ENCODE results near the gene SARS1.

SARS1 gene

GRCh38 chr1:109256971-109257681, 43.4 kb downstream of the SARS1 start:
- Histone ChIP-seq H3K27ac (peak overlapping the region in 7 of 21 experiments; percentile 4 to 57 (median 30)), H3K4me3 (no peak overlapping the region)

- Histone ChIP-seq H3K4me3 (no peak overlapping the region), H3K27ac (peak overlapping the region in 8 of 21 experiments; percentile 9 to 57 (median 36))
These were observed 44.1 kb downstream of the SARS1 start for GRCh38 chr1:109257682-109258421.

DNA sequence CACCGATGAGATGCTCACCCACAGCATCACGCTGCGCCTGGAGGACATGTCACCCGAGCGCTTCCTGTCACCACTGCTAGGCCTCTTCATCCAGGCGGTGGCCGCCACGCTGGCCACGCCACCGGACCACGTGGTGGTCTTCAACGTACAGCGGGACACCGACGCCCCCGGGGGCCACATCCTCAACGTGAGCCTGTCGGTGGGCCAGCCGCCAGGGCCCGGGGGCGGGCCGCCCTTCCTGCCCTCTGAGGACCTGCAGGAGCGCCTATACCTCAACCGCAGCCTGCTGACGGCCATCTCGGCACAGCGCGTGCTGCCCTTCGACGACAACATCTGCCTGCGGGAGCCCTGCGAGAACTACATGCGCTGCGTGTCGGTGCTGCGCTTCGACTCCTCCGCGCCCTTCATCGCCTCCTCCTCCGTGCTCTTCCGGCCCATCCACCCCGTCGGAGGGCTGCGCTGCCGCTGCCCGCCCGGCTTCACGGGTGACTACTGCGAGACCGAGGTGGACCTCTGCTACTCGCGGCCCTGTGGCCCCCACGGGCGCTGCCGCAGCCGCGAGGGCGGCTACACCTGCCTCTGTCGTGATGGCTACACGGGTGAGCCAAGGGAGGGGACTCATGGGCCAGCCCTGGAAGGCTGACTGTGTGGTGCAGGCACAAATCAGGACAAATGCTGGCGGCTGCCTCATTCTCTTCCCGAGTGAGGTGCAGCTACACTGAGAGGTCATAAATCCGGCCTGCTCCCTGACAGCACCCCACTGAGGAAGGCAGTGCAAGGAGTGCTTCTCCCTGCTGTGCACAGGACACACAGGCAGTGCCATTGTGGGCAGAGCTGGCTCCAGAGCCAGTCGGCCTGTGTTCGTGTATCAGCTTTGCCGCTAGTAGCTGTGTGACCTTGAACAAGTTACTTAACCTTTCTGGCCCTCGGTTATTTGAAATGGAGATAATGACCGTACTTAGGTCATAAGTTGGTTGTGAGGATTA, 45.1 kb downstream of the SARS1 start:
- peak overlapping the region in 3 of 21 experiments; percentile 9 to 57 (median 40) for H3K27ac ChIP-seq
- H3K4me3 ChIP-seq: no peak overlapping the region

GRCh38 chr1:109259674-109260557, 46.2 kb downstream of the SARS1 start:
- Histone ChIP-seq H3K27ac (peak overlapping the region in 1 of 21 experiments; percentile 57), H3K4me3 (no peak overlapping the region)

DNA sequence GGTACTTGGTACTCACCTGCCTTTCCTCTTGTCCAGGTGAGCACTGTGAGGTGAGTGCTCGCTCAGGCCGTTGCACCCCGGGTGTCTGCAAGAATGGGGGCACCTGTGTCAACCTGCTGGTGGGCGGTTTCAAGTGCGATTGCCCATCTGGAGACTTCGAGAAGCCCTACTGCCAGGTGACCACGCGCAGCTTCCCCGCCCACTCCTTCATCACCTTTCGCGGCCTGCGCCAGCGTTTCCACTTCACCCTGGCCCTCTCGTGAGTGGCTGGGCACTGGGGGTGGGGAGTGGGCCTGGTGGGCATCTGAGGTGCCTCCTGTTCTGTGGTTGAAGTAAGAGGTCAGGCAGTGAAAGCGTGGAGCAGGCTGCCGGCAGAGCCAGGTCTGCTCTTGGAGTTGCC, 47.3 kb downstream of the SARS1 start:
- H3K27ac ChIP-seq: no peak overlapping the region

GRCh38 chr1:109261578-109261977, 47.9 kb downstream of the SARS1 start:
- peak overlapping the region in 2 of 21 experiments; percentile 70 to 81 for H3K27ac ChIP-seq
- H3K4me3 ChIP-seq: no peak overlapping the region

More for the DNA sequence above, 47.3 kb downstream of the SARS1 start:
- no peak overlapping the region for H3K4me3 ChIP-seq

DNA sequence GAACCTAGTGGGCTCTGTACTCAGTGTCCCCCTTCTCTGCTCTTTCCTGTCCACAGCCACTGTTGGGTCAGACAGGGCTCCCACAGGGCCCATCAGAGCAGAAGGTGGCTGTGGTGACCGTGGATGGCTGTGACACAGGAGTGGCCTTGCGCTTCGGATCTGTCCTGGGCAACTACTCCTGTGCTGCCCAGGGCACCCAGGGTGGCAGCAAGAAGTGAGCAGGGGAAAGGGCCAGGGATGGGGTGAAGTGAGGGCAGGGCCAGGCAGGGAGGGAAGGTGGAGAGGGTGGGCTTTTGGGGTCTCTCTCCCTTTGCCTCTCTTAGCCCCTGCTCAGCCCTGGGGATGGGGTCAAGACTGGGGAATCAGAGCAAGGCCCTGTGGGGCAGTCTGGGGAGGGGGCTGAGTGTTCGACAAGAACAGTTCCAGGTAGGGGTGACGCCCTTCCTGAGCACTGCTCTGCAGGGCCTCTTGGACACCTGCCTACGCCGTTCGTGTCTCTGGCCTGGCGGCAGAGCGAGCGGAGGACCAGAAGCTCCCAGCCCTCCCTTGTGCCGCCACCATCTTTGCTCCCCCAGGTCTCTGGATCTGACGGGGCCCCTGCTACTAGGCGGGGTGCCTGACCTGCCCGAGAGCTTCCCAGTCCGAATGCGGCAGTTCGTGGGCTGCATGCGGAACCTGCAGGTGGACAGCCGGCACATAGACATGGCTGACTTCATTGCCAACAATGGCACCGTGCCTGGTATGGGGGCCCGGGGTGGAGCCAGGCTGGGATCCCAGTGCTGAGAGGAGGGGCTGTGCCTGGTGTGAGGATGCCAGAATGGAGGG, 48.7 kb downstream of the SARS1 start:
- H3K4me3 ChIP-seq: no peak overlapping the region
- H3K27ac ChIP-seq: peak overlapping the region in 20 of 21 experiments; percentile 31 to 89 (median 74)

DNA sequence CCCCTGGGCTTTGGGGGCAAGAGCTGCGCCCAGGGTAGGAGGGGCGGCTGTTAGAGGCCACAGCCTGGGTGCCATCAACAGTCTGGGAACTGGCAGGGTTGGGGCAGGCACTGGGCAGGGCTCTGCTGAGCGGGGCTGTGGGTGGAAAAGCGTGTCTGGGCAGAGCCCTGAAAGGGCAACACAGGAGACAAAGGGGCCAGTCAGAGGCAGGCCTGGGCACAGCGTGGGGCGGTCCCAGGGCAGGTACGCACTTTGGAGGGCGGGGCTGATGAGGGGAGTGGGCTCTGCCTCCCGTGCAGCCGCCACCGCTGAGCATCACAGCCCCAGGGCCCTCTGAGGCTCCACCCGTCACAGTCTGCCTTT, 49.5 kb downstream of the SARS1 start:
- H3K27ac ChIP-seq: peak overlapping the region in 20 of 21 experiments; percentile 31 to 89 (median 74)
- H3K4me3 ChIP-seq: no peak overlapping the region

DNA sequence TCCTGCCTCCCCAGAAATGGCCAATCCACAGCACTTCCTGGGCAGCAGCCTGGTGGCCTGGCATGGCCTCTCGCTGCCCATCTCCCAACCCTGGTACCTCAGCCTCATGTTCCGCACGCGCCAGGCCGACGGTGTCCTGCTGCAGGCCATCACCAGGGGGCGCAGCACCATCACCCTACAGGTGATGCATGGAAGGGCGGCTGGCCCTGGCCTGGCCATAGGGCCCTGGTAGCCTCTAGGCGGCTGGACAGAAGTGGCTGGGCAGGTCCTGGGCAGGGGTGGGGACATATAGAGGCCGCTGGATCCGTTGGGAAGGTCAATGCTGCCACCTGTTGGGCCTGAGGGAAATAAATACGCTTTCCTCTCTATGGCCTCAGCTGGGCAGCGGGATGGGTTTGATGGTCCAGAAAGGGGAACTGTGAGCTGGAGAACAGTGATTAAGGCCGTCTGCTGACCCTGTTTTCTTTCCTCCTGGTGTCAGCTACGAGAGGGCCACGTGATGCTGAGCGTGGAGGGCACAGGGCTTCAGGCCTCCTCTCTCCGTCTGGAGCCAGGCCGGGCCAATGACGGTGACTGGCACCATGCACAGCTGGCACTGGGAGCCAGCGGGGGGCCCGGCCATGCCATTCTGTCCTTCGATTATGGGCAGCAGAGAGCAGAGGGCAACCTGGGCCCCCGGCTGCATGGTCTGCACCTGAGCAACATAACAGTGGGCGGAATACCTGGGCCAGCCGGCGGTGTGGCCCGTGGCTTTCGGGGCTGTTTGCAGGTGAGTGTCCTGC, 50.1 kb downstream of the SARS1 start:
- peak overlapping the region in 8 of 21 experiments; percentile 4 to 89 (median 50) for H3K27ac ChIP-seq
- no peak overlapping the region for H3K4me3 ChIP-seq

DNA sequence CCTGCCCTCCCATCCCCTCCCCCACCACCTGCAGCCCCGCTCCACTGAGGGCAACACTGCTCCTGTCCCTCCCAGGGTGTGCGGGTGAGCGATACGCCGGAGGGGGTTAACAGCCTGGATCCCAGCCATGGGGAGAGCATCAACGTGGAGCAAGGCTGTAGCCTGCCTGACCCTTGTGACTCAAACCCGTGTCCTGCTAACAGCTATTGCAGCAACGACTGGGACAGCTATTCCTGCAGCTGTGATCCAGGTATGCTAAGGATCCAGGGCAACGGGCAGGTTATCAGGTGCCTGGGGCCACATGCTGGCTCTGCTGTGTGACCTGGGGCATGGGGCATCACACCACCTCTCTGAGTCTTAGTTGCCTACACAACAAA, 50.6 kb downstream of the SARS1 start:
- H3K4me3 ChIP-seq: no peak overlapping the region
- H3K27ac ChIP-seq: peak overlapping the region in 2 of 21 experiments; percentile 85 to 89

DNA sequence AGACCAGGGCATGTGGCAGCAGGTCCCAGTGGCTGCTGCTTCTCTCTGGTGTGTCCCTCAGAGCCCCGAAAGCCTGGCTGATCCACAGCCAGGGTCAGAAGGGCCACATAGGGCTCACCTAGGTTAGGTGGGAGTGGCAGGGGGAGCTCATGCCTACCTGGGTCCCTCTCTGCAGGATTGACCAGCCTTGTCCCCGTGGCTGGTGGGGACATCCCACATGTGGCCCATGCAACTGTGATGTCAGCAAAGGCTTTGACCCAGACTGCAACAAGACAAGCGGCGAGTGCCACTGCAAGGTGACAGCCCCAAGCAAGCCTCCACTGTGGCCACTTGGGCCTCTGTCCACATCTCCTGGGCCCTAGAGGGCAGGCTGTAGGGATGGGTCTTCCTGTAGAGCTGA, 51.3 kb downstream of the SARS1 start:
- peak overlapping the region in 1 of 21 experiments; percentile 3 for H3K27ac ChIP-seq
- H3K4me3 ChIP-seq: no peak overlapping the region

DNA sequence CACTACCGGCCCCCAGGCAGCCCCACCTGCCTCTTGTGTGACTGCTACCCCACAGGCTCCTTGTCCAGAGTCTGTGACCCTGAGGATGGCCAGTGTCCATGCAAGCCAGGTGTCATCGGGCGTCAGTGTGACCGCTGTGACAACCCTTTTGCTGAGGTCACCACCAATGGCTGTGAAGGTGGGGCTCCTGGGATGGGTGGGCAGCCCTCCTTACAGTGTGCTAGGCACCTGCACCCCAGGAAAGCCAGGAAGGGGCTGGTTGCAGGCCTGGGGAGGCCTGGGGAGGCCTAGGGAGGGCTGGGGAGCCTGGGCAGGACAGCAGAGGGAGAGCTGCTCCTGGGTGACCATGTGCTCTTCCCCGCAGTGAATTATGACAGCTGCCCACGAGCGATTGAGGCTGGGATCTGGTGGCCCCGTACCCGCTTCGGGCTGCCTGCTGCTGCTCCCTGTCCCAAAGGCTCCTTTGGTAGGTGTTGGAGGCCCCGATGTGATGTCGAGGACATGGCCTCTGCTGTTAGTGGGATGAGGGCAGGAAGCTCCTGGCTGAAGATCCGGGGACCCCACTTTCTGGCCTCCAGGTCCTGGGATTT, 52.1 kb downstream of the SARS1 start:
- peak overlapping the region in 1 of 21 experiments; percentile 34 for H3K27ac ChIP-seq
- no peak overlapping the region for H3K4me3 ChIP-seq

- Histone ChIP-seq H3K4me3 (no peak overlapping the region), H3K27ac (peak overlapping the region in 14 of 21 experiments; percentile 4 to 84 (median 52))
These were observed 53.2 kb downstream of the SARS1 start for GRCh38 chr1:109266965-109267364.

GRCh38 chr1:109267743-109268300, 54.1 kb downstream of the SARS1 start:
- Histone ChIP-seq H3K4me3 (no peak overlapping the region), H3K27ac (peak overlapping the region in 12 of 21 experiments; percentile 12 to 84 (median 50))

- no peak overlapping the region for H3K4me3 ChIP-seq
- peak overlapping the region in 3 of 21 experiments; percentile 12 to 69 (median 51) for H3K27ac ChIP-seq
These were observed 54.9 kb downstream of the SARS1 start for GRCh38 chr1:109268431-109269211.
